Measurements from ENCODE around the gene ACSBG1. TPM values are rescaled to one million over a fixed set of nuclear protein-coding genes. Genes with fewer than 3 reads are reported as not detected.

The ACSBG1 gene
- polyA plus RNA-seq, 1 donor from 2014 or later = 0.32 TPM

DNA sequence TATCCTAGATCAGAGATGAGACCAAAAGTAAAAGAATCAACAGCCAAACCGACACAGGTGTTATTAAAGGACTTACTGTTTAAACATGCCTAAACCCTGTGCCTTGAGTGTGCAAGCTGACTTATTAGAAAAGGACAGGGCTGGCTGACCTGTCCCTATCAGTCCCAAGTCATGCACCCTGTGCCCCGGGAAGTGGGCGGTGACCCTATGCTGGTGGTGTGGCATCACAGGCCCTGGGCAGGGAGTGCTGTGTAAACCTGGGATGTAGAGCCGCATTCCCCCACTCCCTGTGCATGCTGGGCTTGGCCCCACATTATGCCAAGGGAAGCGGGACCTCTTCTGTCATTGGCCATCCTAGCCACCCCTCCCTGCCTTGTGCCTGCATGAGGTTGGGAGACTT is 40.6 kb upstream of the ACSBG1 start:
- no peaks in the 10 kb centered on the region for H3K36me3 ChIP-seq (ENCODE audit: insufficient read depth, low read length)
- H3K4me3 ChIP-seq (ENCODE audit: low read length) = no peak overlapping the region
- H3K79me2 ChIP-seq (replicated peaks; ENCODE audit: insufficient read depth, low read length) = no peaks in the 10 kb centered on the region
- TF ChIP-seq EZH2 (IDR thresholded peaks at IDR 0.05; ENCODE audit: borderline replicate concordance, insufficient read depth, low read length, poor library complexity, severe bottlenecking) = no peak
- no peaks in the 10 kb centered on the region for H3K27me3 ChIP-seq (ENCODE audit: insufficient read depth, low read depth, low read length)
- no peaks in the 10 kb centered on the region for H3K9me2 ChIP-seq (ENCODE audit: insufficient read depth, low read length)
- H3F3A ChIP-seq (ENCODE audit: insufficient read depth, low read length, poor library complexity, severe bottlenecking) = no peaks in the 10 kb centered on the region
- H3K9me3 ChIP-seq (ENCODE audit: low read length) = no peaks in the 10 kb centered on the region
- no peak overlapping the region for H3K9ac ChIP-seq (ENCODE audit: low read length)
- H2AFZ ChIP-seq (ENCODE audit: low read depth, low read length) = no peak overlapping the region
- no peak overlapping the region for H3K27ac ChIP-seq (ENCODE audit: low read length)
- no peak overlapping the region for H3K4me2 ChIP-seq (ENCODE audit: low read length)
- H4K20me1 ChIP-seq (ENCODE audit: insufficient read depth) = no peaks in the 10 kb centered on the region

DNA sequence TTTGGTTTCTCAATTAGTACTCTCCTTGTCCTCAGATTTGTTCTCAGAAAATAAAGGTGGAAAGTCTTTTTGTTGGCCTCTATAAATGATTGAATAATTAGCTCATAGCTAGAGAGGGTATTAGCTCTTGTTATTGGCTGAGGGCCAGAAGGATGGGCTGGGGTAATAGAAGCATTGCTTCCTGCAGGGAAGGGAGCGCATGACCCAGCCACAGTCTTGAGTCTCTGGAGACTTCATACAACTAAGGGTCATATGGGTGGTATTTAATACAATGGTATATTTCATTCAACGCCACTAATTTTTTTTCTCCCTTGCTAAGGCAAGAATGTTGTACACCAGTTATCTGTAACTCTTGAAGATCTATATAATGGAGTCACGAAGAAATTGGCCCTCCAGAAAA is 38.4 kb upstream of the ACSBG1 start:
- H3K79me2 ChIP-seq (replicated peaks; ENCODE audit: insufficient read depth, low read length) = no peaks in the 10 kb centered on the region

More for the DNA sequence above, 38.4 kb upstream of the ACSBG1 start:
- Histone ChIP-seq H3K9me2 (ENCODE audit: insufficient read depth, low read length) (no peaks in the 10 kb centered on the region), H3K36me3 (ENCODE audit: insufficient read depth, low read length) (no peaks in the 10 kb centered on the region), H4K20me1 (ENCODE audit: insufficient read depth) (no peaks in the 10 kb centered on the region), H3K9ac (ENCODE audit: low read length) (no peak overlapping the region), H3K27ac (ENCODE audit: low read length) (no peak overlapping the region), H2AFZ (ENCODE audit: low read depth, low read length) (no peak overlapping the region), H3K27me3 (ENCODE audit: insufficient read depth, low read depth, low read length) (no peaks in the 10 kb centered on the region), H3F3A (ENCODE audit: insufficient read depth, low read length, poor library complexity, severe bottlenecking) (no peaks in the 10 kb centered on the region), H3K9me3 (ENCODE audit: low read length) (no peaks in the 10 kb centered on the region), H3K4me3 (ENCODE audit: low read length) (no peak overlapping the region), H3K4me2 (ENCODE audit: low read length) (no peak overlapping the region)
- no peak for TF ChIP-seq POLR2AphosphoS5 (IDR thresholded peaks at IDR 0.05)
- no peak for TF ChIP-seq TAF1 (IDR thresholded peaks at IDR 0.05; ENCODE audit: low read depth)
- TF ChIP-seq SMC3 (conservative IDR thresholded peaks at IDR 0.05; ENCODE audit: poor library complexity) = no peak
- TF ChIP-seq, protein P1, sequence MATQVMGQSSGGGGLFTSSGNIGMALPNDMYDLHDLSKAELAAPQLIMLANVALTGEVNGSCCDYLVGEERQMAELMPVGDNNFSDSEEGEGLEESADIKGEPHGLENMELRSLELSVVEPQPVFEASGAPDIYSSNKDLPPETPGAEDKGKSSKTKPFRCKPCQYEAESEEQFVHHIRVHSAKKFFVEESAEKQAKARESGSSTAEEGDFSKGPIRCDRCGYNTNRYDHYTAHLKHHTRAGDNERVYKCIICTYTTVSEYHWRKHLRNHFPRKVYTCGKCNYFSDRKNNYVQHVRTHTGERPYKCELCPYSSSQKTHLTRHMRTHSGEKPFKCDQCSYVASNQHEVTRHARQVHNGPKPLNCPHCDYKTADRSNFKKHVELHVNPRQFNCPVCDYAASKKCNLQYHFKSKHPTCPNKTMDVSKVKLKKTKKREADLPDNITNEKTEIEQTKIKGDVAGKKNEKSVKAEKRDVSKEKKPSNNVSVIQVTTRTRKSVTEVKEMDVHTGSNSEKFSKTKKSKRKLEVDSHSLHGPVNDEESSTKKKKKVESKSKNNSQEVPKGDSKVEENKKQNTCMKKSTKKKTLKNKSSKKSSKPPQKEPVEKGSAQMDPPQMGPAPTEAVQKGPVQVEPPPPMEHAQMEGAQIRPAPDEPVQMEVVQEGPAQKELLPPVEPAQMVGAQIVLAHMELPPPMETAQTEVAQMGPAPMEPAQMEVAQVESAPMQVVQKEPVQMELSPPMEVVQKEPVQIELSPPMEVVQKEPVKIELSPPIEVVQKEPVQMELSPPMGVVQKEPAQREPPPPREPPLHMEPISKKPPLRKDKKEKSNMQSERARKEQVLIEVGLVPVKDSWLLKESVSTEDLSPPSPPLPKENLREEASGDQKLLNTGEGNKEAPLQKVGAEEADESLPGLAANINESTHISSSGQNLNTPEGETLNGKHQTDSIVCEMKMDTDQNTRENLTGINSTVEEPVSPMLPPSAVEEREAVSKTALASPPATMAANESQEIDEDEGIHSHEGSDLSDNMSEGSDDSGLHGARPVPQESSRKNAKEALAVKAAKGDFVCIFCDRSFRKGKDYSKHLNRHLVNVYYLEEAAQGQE (IDR thresholded peaks at IDR 0.05; ENCODE audit: borderline replicate concordance) = no peak
- TF ChIP-seq EZH2 (IDR thresholded peaks at IDR 0.05; ENCODE audit: borderline replicate concordance, insufficient read depth, low read length, poor library complexity, severe bottlenecking) = no peak
- TF ChIP-seq, protein P2, sequence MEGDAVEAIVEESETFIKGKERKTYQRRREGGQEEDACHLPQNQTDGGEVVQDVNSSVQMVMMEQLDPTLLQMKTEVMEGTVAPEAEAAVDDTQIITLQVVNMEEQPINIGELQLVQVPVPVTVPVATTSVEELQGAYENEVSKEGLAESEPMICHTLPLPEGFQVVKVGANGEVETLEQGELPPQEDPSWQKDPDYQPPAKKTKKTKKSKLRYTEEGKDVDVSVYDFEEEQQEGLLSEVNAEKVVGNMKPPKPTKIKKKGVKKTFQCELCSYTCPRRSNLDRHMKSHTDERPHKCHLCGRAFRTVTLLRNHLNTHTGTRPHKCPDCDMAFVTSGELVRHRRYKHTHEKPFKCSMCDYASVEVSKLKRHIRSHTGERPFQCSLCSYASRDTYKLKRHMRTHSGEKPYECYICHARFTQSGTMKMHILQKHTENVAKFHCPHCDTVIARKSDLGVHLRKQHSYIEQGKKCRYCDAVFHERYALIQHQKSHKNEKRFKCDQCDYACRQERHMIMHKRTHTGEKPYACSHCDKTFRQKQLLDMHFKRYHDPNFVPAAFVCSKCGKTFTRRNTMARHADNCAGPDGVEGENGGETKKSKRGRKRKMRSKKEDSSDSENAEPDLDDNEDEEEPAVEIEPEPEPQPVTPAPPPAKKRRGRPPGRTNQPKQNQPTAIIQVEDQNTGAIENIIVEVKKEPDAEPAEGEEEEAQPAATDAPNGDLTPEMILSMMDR (IDR thresholded peaks at IDR 0.05; ENCODE audit: poor library complexity, severe bottlenecking) = no peak
- TF ChIP-seq RAD21 (conservative IDR thresholded peaks at IDR 0.05) = no peak
- TF ChIP-seq EP300 (conservative IDR thresholded peaks at IDR 0.05; ENCODE audit: poor library complexity, severe bottlenecking) = no peak
- no peak for TF ChIP-seq MXI1 (conservative IDR thresholded peaks at IDR 0.05; ENCODE audit: poor library complexity, severe bottlenecking)
